Lower lobe of right lung (tissue), 2 donors: ENCODE data around the gene TMEM117. TPM values are rescaled to one million over a fixed set of nuclear protein-coding genes. Genes with fewer than 3 reads are reported as not detected.

ENCODE experiments used
- ATAC-seq, 2 donors: fragments of 200-7000 bp; cut with Tn5 transposase; one replicate each; pipeline ENCODE4 v1.9.1; 2020 to 2022; ENCODE audit warnings: mild to moderate bottlenecking in 2 of 2, moderate library complexity in 2 of 2
- DNase-seq: peaks from one replicate; pipeline ENCODE4 v3.0.0-alpha.2; 2020
- H3K27ac ChIP-seq: fragments of 200-600 bp; one replicate; pipeline ENCODE4 v1.8.0; 2022
- H3K27me3 ChIP-seq: fragments of 200-600 bp; one replicate; pipeline ENCODE4 v1.8.0; 2022; ENCODE audit warnings: low read depth
- H3K36me3 ChIP-seq: fragments of 200-600 bp; one replicate; pipeline ENCODE4 v1.8.0; 2022; ENCODE audit warnings: mild to moderate bottlenecking
- H3K4me1 ChIP-seq: fragments of 200-600 bp; one replicate; pipeline ENCODE4 v1.8.0; 2022
- H3K4me3 ChIP-seq: fragments of 200-600 bp; one replicate; pipeline ENCODE4 v1.8.0; 2022; ENCODE audit warnings: mild to moderate bottlenecking
- H3K9me3 ChIP-seq: fragments of 200-600 bp; one replicate; pipeline ENCODE4 v1.8.0; 2022
- CTCF ChIP-seq: fragments of 200-600 bp; IDR thresholded peaks from one replicate; pipeline ENCODE4 v1.8.0; 2022; ENCODE audit warnings: antibody characterized with exemption, mild to moderate bottlenecking
- intact Hi-C: fragments of 100-400 bp; cut with DNase I; formaldehyde crosslinking; loops from one replicate; pipeline ENCODE4 v1.11.0; 2022
- total RNA-seq: library from RNA; stranded (reverse); fragmentation: NEBNext Ultra II Directional; extraction: Animal tissue kit (Norgen Biotek cat#: 25700); gene quantifications from one replicate; pipeline ENCODE4 v1.2.1, GENCODE V29; 2021
- donor health status: DM: no; HTN: yes; CAD: no; lungs with severe emphysema.

TMEM117 gene
- total RNA-seq, 1 donor from 2014 or later, result 4.5 TPM

- no peak overlapping the region for H3K27ac ChIP-seq
- H3K9me3 ChIP-seq, result no peaks in the 10 kb centered on the region
- ATAC-seq, result no peak
- intact Hi-C loops, result no loop called here
- H3K4me3 ChIP-seq, result no peak overlapping the region
- no peaks in the 10 kb centered on the region for H3K4me1 ChIP-seq
- H3K36me3 ChIP-seq, result no peaks in the 10 kb centered on the region
- DNase-seq, result no peak
- no peaks in the 10 kb centered on the region for H3K27me3 ChIP-seq
- no peak for TF ChIP-seq CTCF
Measured at GRCh38 chr12:44126806-44127205, 290.9 kb downstream of the TMEM117 start.

- Histone ChIP-seq H3K4me3 (no peak overlapping the region), H3K36me3 (no peaks in the 10 kb centered on the region), H3K27me3 (no peaks in the 10 kb centered on the region), H3K9me3 (no peaks in the 10 kb centered on the region), H3K27ac (no peak overlapping the region), H3K4me1 (no peaks in the 10 kb centered on the region)
- no peak for TF ChIP-seq CTCF
- DNase-seq, result no peak
- intact Hi-C loops, result no loop called here
- ATAC-seq, result no peak
Measured at GRCh38 chr12:44127966-44128710, 292.3 kb downstream of the TMEM117 start.

- DNase-seq (no peak), ATAC-seq (no peak)
- Histone ChIP-seq H3K4me1 (no peaks in the 10 kb centered on the region), H3K4me3 (no peak overlapping the region), H3K9me3 (no peaks in the 10 kb centered on the region), H3K27me3 (no peaks in the 10 kb centered on the region), H3K36me3 (no peaks in the 10 kb centered on the region), H3K27ac (no peak overlapping the region)
- intact Hi-C loops, result no loop called here
- no peak for TF ChIP-seq CTCF
Measured at GRCh38 chr12:44143175-44143574, 307.3 kb downstream of the TMEM117 start.

GRCh38 chr12:44148936-44149335 is 313.1 kb downstream of the TMEM117 start:
- H3K27me3 ChIP-seq, result no peaks in the 10 kb centered on the region
- no peaks in the 10 kb centered on the region for H3K4me1 ChIP-seq
- no peak overlapping the region for H3K4me3 ChIP-seq
- H3K27ac ChIP-seq, result no peak overlapping the region
- no peaks in the 10 kb centered on the region for H3K36me3 ChIP-seq
- DNase-seq (no peak), ATAC-seq (no peak)
- intact Hi-C loops, result no loop called here
- H3K9me3 ChIP-seq, result no peaks in the 10 kb centered on the region
- no peak for TF ChIP-seq CTCF

- Histone ChIP-seq H3K36me3 (no peaks in the 10 kb centered on the region), H3K9me3 (no peaks in the 10 kb centered on the region), H3K27me3 (no peaks in the 10 kb centered on the region), H3K4me3 (no peak overlapping the region), H3K27ac (no peak overlapping the region), H3K4me1 (no peaks in the 10 kb centered on the region)
- DNase-seq, result no peak
- no peak for ATAC-seq
- TF ChIP-seq CTCF, result no peak
- intact Hi-C loops, result no loop called here
Measured at GRCh38 chr12:44154128-44154527, 318.2 kb downstream of the TMEM117 start.
